Measurements from ENCODE around the gene ZNF76.
A peak's percentile ranks its signal among the peaks of the same experiment; 100 is the strongest.

ZNF76 gene

DNA sequence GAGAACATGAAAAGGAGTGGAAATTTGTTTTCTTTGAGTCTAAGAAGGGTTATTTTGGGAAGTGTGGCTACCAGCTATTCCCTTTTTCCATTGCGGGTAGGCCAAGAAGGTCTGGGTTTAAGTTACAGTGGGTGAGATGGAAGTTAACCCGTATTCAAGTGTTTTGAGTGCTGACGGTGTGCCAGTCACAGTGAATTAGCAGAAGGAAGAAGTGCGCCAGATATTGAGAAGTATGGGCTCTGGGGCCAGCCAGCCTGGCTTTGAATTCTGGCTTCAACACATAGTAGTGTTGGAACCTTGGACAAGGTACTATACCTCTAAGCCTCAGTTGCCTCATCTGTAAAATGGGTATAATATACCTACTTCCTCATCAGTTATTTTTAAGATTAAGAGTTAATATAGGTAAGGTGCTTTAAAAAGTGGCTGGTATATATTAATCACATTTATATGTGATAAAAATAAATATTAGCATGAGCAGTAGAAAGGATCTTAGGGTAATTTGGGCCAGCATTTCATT, 16.3 kb downstream of the ZNF76 start:
- no peak overlapping the region for H3K4me3 ChIP-seq (ENCODE audit: low read depth, low read length)
- DNase-seq (ENCODE audit: low read depth) = no peak
- TF ChIP-seq CTCF (conservative IDR thresholded peaks at IDR 0.05; ENCODE audit: low read depth, low read length) = no peak

DNA sequence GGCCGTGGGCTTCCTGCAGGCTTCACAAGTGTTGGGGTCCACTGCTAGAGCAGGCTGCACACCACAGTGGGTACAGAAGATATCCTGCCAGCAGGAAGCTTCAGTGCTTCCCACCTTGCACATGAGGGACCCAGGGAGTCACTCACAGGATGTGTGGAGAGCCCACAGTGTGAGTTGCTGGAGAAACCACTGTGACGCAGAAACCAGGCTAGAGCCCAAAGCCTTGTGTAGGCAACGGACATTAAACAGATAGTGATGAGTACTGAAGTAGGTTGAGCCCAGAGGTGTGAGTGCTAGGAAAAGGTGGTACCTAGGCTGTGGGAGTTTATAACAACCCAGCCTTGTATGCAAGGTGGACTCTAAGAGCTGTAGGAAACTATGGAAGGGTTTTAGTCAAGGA, 19.2 kb downstream of the ZNF76 start:
- no peak overlapping the region for H3K4me3 ChIP-seq (ENCODE audit: low read depth, low read length)
- no peak for DNase-seq (ENCODE audit: low read depth)
- no peak for TF ChIP-seq CTCF (conservative IDR thresholded peaks at IDR 0.05; ENCODE audit: low read depth, low read length)

DNA sequence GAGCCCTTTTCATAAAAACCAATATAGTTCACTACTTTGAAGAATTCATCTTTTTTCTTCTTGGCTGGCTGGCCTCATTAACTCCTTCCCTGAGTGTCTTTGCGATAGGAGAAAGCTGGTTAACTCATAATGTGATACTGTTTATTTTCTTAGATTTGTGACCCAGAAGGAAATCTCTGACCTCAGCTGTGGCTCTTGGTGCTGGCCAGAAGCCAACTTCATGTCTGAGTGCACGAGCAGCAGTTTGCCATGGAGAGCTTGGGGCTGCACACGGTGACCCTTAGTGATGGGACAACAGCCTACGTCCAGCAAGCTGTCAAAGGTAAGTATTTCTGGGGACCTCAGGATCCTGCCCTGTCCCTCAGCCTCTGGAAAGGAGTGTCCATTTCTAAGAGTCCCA, 21.4 kb downstream of the ZNF76 start:
- peak; percentile 21 for DNase-seq (ENCODE audit: low read depth)
- no peak for TF ChIP-seq CTCF (conservative IDR thresholded peaks at IDR 0.05; ENCODE audit: low read depth, low read length)
- H3K4me3 ChIP-seq (ENCODE audit: low read depth, low read length) = no peak overlapping the region

DNA sequence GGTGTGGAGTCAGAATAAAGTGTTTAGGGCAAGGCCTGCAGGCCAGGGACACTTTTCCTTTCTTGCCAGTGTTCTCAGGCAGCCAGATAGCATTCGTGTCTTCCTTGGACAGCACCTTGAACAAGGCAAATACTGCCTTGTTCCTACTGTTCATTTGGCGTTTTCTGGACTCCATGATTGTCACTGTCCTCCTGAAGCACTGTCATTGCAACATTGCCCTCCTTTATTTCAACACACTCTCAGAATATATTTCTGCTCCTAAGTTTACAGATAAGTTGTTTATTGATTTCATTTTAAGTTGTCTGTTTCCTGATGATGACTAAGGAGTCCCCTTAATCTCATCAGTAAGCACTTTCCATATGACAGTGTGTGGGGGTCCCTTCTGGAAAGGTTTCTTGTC, 22.9 kb downstream of the ZNF76 start:
- DNase-seq (ENCODE audit: low read depth) = no peak
- no peak for TF ChIP-seq CTCF (conservative IDR thresholded peaks at IDR 0.05; ENCODE audit: low read depth, low read length)
- H3K4me3 ChIP-seq (ENCODE audit: low read depth, low read length) = no peak overlapping the region

GRCh38 chr6:35283361-35283760, 23.8 kb downstream of the ZNF76 start:
- no peak for TF ChIP-seq CTCF (conservative IDR thresholded peaks at IDR 0.05; ENCODE audit: low read depth, low read length)
- H3K4me3 ChIP-seq (ENCODE audit: low read depth, low read length) = no peak overlapping the region
- DNase-seq (ENCODE audit: low read depth) = no peak

DNA sequence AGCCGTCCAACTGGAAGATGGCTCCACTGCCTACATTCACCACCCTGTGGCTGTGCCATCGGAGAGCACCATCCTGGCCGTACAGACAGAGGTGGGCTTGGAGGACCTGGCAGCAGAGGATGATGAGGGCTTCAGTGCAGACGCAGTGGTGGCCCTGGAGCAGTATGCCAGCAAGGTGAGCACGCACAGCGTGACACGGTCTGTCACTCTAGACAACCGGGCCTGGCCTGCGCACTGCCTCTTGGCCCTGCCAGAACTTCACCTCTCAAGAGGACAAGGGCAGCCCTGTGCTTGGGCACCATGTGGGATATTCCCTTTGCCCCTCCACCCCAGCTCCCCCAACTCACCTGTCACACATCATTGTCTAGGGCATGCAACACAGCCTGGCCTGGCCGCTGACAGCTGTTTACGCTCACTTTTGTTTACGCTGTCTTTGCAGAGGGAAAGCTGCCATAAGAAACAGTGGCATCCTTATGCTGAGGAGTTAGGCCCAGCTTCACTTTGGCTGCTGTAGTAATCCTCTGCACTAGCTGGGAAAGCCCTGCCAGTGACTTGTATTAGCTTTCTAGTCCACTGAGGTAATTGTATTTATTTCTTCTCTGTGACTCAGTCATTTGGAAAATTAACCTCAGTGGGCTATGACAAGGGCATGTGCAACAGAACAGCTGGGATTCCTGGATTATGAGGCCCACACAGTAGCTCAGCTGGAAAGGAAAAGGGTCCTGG, 28.3 kb downstream of the ZNF76 start:
- DNase-seq (ENCODE audit: low read depth) = no peak
- TF ChIP-seq CTCF (conservative IDR thresholded peaks at IDR 0.05; ENCODE audit: low read depth, low read length) = no peak
- no peak overlapping the region for H3K4me3 ChIP-seq (ENCODE audit: low read depth, low read length)

GRCh38 chr6:35288834-35289233, 29.3 kb downstream of the ZNF76 start:
- DNase-seq (ENCODE audit: low read depth) = no peak
- no peak overlapping the region for H3K4me3 ChIP-seq (ENCODE audit: low read depth, low read length)
- no peak for TF ChIP-seq CTCF (conservative IDR thresholded peaks at IDR 0.05; ENCODE audit: low read depth, low read length)
